Panc1 (cell line): ENCODE measurements around the gene ARSI.

Experiments
- POLR2AphosphoS5 ChIP-seq: IDR thresholded peaks from 2 replicates; pipeline ENCODE4 v1.6.1; 2012; ENCODE audit warnings: mild to moderate bottlenecking, low read depth, low read length, moderate library complexity
- REST ChIP-seq, 2 experiments: IDR thresholded peaks; 2 replicates each; pipeline ENCODE4 v1.6.1; 2011 to 2012; ENCODE audit warnings: low read depth in 2 of 2, control low read depth in 1 of 2, low read length in 1 of 2, mild to moderate bottlenecking in 1 of 2, moderate library complexity in 1 of 2; ENCODE audit not compliant: insufficient read depth in 1 of 2
- SIN3A ChIP-seq: IDR thresholded peaks from 2 replicates; pipeline ENCODE4 v1.6.1; 2012; ENCODE audit warnings: low read depth, mild to moderate bottlenecking, low read length, moderate library complexity, borderline replicate concordance; ENCODE audit not compliant: insufficient read depth
- TF ChIP-seq, protein P1 (sequence below): fragments of 450-650 bp; IDR thresholded peaks from 2 replicates; pipeline ENCODE4 v1.5.1; 2017; ENCODE audit warnings: mild to moderate bottlenecking

GRCh38 chr5:150266871-150267291 is 35.8 kb downstream of the ARSI start:
- TF ChIP-seq POLR2AphosphoS5, result no peak
- TF ChIP-seq, protein P1, sequence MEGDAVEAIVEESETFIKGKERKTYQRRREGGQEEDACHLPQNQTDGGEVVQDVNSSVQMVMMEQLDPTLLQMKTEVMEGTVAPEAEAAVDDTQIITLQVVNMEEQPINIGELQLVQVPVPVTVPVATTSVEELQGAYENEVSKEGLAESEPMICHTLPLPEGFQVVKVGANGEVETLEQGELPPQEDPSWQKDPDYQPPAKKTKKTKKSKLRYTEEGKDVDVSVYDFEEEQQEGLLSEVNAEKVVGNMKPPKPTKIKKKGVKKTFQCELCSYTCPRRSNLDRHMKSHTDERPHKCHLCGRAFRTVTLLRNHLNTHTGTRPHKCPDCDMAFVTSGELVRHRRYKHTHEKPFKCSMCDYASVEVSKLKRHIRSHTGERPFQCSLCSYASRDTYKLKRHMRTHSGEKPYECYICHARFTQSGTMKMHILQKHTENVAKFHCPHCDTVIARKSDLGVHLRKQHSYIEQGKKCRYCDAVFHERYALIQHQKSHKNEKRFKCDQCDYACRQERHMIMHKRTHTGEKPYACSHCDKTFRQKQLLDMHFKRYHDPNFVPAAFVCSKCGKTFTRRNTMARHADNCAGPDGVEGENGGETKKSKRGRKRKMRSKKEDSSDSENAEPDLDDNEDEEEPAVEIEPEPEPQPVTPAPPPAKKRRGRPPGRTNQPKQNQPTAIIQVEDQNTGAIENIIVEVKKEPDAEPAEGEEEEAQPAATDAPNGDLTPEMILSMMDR, result no peak
- no peak for TF ChIP-seq REST (IDR thresholded peaks at IDR 0.05; ENCODE audit: insufficient read depth in 1 of 2, low read depth in 2 of 2, low read length in 1 of 2)
- TF ChIP-seq SIN3A, result no peak
